Astrocyte (in vitro differentiated cells and primary cell): ENCODE measurements around the gene FASTKD1.

Experiments used
- CTCF ChIP-seq: IDR thresholded peaks from 2 replicates; pipeline ENCODE4 v1.5.1; 2011; ENCODE audit warnings: low read depth, mild to moderate bottlenecking, inconsistent platforms, low read length, moderate library complexity; ENCODE audit not compliant: insufficient read depth
- EZH2 ChIP-seq: IDR thresholded peaks from 2 replicates; pipeline ENCODE4 v1.6.1; 2012; ENCODE audit warnings: mild to moderate bottlenecking, low read length, inconsistent platforms; ENCODE audit not compliant: insufficient read depth

DNA sequence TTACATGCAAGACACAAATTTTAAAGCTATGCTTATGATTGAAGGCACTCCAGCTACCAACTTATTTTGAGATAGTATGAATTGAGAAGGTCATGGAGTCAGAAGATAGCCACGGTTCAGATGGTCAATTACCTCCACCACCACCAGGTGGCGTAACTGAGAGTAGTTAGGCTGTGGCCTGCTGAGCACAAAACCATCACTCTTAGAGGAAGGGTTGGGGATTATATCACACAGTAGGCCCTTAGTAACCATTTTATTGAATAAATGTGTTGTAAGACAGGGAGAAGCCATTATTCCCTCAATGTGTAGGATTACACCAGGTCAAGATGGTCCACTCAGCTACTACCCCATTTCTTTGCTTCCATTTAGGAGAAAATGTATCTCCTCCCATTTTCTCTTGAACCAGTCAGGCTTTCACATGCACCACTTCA is 45.4 kb downstream of the FASTKD1 start:
- TF ChIP-seq CTCF (peak; percentile 91), EZH2 (no peak)
